KOPT-K1 (cell line): ENCODE data around the gene PTRH2.
"Not testable (repeated sequence)": the region's sequence is repeated elsewhere in the genome, so short reads cannot be mapped to it uniquely, and the experiment has no call there.

Experiments used
- H3K27ac ChIP-seq: fragments of 200-600 bp; sonication (generic); 2 replicates; pipeline ENCODE4 v1.5.1; 2016; ENCODE audit warnings: antibody characterized with exemption, mild to moderate bottlenecking, low read depth, low read length; ENCODE audit not compliant: poor library complexity, severe bottlenecking
- H3K36me3 ChIP-seq: fragments of 200-600 bp; sonication (generic); 2 replicates; pipeline ENCODE4 v1.5.1; 2017; ENCODE audit warnings: antibody characterized with exemption, mild to moderate bottlenecking, low read length, moderate library complexity; ENCODE audit not compliant: insufficient read depth
- H3K9me3 ChIP-seq: fragments of 200-600 bp; sonication (generic); 2 replicates; pipeline ENCODE4 v1.5.1; 2017; ENCODE audit warnings: antibody characterized with exemption, low read length, mild to moderate bottlenecking; ENCODE audit not compliant: insufficient read depth, poor library complexity, severe bottlenecking

Gene PTRH2

DNA sequence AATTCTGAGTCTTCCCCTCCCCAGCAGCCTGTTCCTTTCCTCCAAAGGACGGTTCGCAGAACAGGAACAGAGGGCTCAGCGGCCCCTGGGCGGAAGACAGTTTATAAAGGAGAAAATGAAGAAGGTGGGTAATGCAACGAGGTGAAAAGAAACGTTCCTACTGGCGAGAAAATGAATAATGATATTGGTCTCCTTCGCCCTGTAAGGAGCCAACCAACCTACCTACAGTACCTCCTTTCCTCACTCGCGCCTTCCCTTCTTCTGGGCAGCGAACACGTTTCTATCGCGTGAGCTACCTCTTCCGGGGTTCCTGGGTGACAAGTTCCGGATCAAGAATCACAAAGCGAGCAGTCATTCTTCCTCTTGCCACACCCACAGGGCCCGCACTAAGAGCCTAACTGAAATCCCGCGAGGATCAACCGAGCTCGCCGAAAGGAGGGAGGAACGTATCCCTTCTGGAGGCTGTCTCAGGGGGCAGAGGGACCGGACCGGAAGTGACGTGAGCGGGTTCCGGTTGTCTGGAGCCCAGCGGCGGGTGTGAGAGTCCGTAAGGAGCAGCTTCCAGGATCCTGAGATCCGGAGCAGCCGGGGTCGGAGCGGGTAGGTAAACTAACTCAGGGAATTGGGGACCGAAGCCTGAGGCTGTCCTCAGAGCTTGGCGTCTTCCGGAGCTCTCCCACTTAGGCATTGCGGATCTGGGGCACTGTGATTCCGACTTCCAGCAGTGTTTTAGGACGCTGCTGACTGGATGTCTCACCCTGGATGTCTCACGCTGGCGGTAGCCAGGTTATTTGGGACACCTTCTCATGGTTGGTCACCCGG lies at the start of gene PTRH2, which contains the start of gene VMP1:
Gene PTRH2 (minus strand): TSS at position 282 of the 822 bp plus-strand sequence. CDS start 9,452 bp downstream, outside the sequence.
Gene VMP1 (plus strand): TSS at position 506 of the 822 bp plus-strand sequence. CDS start 23,793 bp downstream, outside the sequence.
- peak within 1 kb of the TSS; percentile 78 for H3K27ac ChIP-seq
- H3K9me3 ChIP-seq: no peaks in the 10 kb centered on the region

DNA sequence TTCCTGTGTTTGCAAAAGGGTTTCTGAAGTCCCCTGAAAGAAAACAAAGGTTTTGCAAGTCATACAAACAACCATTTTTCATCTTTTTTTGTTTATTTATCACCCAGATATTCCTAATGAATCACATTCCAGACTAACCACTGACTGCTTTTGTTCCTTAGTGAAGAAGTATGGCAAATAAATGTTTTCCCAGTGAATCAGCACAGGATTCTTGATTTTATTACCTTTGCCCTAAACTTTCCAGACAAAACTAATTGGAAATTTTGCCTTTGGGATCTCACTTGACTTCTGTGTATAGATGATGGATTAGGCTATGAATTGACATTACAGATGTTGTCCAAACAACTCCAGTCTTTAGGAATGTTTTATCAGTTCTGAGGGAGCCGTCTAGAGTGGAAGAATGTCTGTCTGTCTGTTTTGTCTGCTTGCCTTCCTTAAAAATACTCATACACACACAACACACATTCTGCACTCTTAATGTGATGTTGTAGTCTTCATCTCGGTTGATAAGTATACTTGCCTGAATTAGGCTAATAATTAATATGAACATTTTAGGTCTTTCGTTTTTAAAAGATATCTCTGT lies 49.1 kb upstream of the PTRH2 start:
- peaks cover 9% of the 10 kb centered on the region for H3K9me3 ChIP-seq
- no peak overlapping the region for H3K27ac ChIP-seq
- peaks cover 49% of the 10 kb centered on the region for H3K36me3 ChIP-seq

More for the DNA sequence above, at the start of gene PTRH2, which contains the start of gene VMP1:
- peaks cover 29% of the 10 kb centered on the region for H3K36me3 ChIP-seq

DNA sequence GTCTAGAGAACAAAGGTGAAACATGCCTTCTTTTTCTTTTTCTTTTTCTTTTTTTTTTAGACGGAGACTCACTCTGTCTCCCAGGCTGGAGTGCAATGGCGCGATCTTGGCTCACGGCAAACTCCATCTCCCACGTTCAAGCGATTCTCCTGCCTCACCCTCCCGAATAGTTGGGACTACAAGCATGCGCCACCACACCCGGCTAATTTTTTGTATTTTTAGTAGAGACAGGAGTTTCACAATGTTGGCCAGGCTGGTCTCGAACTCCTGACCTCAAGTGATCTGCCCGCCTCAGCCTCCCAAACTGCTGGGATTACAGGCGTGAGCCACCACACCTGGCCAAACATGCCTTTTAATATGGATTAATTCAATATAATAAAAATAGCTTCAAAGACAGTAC lies 47.8 kb upstream of the PTRH2 start:
- H3K9me3 ChIP-seq, H3K27ac ChIP-seq: not testable (repeated sequence)
- H3K36me3 ChIP-seq: peaks cover 43% of the 10 kb centered on the region

DNA sequence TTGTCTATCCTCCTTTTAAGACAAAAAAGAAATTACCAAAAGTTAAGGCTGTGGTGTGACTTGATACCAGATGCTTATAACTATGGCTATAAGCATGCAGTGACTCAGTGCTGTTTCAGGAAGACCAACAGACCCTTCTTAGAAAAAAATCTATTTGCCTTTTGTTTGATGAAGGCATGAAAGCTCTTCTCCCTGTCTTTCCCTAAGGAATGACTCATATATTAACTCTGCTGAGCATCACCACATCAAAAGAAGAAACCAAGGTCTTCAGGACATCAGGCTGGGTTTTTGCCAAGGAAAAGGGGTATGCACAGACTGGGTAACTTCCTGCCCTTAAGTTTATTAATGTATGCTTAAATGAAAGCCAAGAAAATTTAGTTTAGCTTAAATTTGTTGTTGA lies 47.3 kb upstream of the PTRH2 start:
- Histone ChIP-seq H3K36me3 (peaks cover 43% of the 10 kb centered on the region), H3K27ac (no peak overlapping the region), H3K9me3 (peaks cover 9% of the 10 kb centered on the region)

DNA sequence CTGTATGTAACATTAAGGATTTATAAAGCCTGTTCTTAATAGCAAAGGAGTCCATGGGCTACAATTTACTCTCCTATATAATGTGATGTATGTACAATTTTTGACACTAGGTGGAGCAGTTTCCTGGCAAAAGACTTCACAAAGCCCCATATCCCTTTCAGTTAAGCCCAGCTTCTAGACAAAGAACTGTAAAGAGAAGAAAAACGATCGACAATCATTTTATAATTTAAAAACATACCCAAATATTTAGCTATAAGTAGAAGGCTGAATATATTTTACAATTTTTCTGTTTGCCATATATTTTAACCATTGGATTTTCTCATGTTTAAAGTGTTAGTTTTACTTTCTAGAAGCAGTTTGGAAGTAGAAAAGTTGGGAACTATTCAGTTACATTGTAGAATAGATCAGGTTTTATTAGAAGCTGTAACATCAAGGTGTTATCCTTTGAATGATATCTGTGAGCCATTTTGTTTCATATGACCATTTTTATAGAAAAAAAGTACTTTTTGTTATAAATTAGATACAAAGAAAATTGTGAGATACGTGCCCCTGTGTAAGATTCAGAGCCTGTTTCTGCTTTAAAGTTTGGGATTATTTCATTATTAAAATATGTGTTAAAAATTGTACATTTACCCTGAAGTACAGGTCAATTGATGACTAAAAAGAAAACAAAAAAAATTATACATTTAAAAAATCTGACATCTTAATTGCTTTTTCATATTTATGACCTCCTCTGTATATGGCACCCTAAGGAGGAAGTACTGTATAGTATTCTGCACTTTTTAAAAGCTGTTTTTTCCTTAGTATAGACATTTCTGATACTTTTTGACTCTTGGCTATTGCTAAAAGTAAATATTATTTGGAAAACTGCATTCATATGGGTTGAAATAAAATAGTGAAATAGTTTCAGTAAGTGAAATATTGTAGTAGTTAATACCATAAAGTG lies 46.6 kb upstream of the PTRH2 start:
- Histone ChIP-seq H3K9me3 (peaks cover 2% of the 10 kb centered on the region), H3K36me3 (peaks cover 38% of the 10 kb centered on the region), H3K27ac (no peak overlapping the region)

DNA sequence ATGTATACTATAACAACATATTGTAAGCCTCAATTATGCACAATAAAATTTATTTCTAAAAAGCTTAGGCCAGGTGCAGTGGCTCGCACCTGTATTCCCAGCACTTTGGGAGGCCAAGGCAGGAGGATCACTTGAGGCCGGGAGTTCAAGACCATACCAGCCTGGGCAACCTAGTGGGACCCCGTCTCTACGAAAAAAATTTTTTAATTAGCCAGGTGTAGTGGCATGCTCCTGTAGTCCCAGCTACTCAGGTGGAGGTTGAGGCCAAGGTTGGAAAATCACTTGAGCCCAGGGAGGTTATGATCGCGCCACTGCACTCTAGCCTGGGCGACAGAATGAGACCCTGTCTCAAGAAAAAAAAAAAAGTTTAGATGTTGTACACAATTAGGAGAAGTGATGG lies 45.7 kb upstream of the PTRH2 start:
- H3K27ac ChIP-seq: no peak overlapping the region
- peaks cover 29% of the 10 kb centered on the region for H3K36me3 ChIP-seq

DNA sequence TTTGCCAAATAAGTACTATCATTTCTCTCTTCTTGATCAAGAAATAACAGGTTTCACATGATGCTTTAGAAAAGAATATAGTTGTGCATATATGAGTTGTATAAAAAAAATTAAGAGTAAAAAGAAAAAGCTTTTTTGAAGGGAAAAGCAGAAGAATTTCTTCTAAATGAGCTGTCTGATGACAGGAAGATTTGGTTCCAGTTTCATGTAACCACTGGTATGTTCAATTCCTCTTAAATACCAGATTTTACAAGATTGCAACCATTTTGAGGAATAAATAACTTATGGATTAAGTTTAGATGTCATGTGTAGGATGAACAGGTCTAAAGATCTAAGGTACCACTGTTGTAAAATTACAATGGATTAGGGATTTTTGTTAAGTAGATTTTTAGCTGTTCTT lies 45.2 kb upstream of the PTRH2 start:
- Histone ChIP-seq H3K27ac (no peak overlapping the region), H3K36me3 (peaks cover 25% of the 10 kb centered on the region; the same call in 1 of the 2 replicates), H3K9me3 (no peaks in the 10 kb centered on the region)

More for the DNA sequence above, 45.7 kb upstream of the PTRH2 start:
- H3K9me3 ChIP-seq: no peaks in the 10 kb centered on the region

DNA sequence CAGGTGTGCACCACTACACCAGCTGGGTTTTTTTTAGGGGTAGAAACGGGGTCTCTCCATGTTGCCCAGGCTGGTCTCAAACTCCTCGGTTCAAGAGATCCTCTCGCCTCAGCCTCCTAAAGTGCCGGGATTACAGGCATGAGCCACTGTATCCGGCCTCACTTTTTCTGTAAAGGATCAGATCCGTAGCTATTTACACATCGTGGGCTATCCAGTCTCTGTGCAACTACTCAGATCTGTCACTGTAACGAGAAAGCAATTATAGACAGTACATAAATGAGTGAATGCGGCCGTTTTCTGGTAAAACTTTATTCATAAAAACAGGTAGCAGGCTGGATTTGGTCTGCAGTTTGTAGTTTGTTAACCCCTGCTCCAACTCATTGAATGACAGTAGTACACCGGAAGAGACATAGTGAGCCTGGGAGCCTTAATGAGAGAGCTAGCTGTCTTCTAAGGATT lies 44.8 kb upstream of the PTRH2 start:
- Histone ChIP-seq H3K9me3 (no peaks in the 10 kb centered on the region), H3K36me3 (peaks cover 24% of the 10 kb centered on the region; the same call in 1 of the 2 replicates), H3K27ac (no peak overlapping the region)

DNA sequence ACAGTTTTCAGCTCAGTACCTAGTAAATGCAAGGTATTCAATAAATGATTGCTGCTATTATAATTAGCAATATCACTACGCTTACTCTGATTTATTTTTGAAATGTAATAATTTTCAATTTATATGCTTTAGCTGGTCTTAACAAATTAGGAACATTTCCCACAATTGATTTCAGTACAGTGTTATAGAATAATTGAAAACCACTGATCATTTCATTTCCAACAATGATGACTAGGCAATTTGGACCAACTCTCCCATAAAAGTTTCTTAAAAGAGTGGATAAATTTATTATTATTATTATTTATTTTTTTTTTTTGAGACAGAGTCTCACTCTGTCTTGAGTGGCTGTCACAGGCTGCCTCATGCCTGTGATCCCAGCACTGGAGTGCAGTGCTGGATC lies 41.4 kb upstream of the PTRH2 start:
- H3K27ac ChIP-seq: no peak overlapping the region
- peaks cover 6% of the 10 kb centered on the region for H3K36me3 ChIP-seq
- H3K9me3 ChIP-seq: peaks cover 4% of the 10 kb centered on the region

DNA sequence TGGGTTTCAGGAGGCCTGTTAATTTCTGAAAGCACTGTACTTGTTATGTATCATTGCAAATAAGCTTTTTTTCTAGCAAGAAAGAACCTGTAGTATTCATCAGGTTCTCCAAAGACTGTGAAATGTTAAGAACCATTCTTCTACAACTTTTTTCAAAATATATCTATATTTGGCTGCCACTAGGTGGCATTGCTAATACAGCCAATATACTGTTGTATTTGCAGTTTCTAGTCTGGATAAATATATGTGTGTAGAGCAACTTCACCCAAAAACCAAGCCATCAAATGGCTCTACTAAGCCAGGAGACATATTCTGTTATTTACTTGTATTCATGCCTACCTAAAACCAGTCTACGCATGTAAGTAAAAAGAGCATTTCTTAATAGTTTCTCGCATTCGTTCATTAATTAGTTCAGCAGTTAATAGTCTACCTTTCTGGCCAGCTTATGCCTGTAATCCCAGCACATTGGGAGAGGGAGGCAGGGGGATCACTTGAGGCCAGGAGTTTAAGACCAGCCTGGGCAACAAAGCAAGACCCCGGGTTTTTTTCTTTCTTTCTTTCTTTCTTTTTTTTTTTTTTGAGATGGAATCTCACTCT lies 39.7 kb upstream of the PTRH2 start:
- Histone ChIP-seq H3K9me3 (peaks cover 15% of the 10 kb centered on the region), H3K27ac (no peak overlapping the region), H3K36me3 (peaks cover 19% of the 10 kb centered on the region)

DNA sequence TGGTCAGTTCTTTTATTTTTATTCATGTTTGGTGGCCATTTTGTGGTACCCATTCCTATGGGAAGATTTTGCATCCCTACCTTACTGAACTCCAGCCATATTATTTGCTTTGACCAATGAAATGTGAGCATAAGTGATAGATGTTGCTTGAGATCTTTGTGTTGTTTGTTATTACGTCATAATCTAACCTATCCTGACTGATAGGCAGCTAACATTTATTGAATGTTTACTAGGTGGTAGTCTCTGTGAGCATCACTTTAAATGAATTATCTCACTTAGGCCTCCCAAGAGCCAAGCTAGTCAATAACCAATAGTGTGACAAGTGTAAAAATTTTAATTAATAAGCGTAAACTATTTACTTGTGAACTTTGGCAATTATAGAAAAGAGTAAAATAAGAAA lies 37.8 kb upstream of the PTRH2 start:
- peaks cover 15% of the 10 kb centered on the region for H3K9me3 ChIP-seq
- no peak overlapping the region for H3K27ac ChIP-seq
- H3K36me3 ChIP-seq: peaks cover 20% of the 10 kb centered on the region

DNA sequence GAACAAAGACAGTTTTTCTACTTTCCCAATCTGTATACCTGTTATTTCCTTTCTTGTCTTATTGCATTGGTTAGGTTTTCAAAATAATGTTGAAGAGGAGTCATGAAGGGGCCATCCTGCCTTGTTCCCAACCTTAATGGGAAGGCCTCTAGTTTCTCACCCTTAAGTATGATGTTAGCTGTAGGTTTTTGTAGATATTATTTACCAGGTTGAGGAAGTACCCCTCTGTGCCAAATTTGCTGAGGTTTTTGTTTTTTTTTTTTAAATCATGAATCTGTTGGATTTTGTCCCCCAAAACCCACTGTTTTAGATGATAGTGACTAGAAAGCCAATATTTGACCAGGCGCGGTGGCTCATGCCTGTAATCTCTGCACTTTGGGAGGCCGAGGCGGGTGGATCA lies 36.6 kb upstream of the PTRH2 start:
- Histone ChIP-seq H3K9me3 (peaks cover 15% of the 10 kb centered on the region), H3K27ac (no peak overlapping the region), H3K36me3 (peaks cover 27% of the 10 kb centered on the region)

DNA sequence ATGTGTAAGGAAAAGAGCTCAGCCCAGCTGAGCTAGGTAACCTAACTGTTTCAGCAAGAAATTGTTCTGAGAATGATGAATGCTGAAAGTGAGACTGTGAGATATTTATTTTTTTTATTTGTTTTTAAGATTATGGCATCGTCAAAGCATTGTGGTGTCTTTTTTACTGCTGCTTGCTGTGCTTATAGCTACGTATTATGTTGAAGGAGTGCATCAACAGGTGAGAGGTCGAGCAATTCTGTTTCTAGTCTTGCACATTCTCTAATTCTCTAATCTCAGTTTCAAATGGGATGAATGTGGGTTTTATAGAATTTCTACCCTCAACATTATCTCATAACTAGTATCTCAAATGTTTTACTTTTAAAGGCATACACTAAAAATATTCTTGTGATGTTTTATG lies 30.1 kb upstream of the PTRH2 start:
- H3K27ac ChIP-seq: no peak overlapping the region
- peaks cover 54% of the 10 kb centered on the region for H3K36me3 ChIP-seq
- H3K9me3 ChIP-seq: no peaks in the 10 kb centered on the region

DNA sequence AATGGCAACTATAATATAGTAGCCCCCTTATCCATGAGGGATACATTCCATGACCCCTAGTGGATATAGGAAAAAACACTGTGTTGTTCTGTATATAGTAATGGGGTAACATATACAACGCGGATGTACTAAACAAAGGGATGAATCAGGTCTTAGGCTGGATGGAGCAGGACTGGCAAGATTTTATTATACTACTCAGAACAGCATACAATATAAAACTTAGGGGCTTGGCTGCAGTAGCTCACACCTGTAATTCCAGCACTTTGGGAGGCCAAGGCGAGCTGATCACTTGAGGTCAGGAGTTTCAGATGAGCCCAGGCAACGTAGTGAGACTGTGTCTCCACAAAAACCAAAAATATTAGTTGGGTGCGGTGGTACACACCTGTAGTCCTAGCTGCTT lies 27.0 kb upstream of the PTRH2 start:
- H3K9me3 ChIP-seq: no peaks in the 10 kb centered on the region
- no peak overlapping the region for H3K27ac ChIP-seq

More for the DNA sequence above, 27.0 kb upstream of the PTRH2 start:
- H3K36me3 ChIP-seq: peaks cover 46% of the 10 kb centered on the region
